OCI-LY1 (cell line): ENCODE data around the gene RETN.

Experiments
- H2AFZ ChIP-seq: fragments of 200-600 bp; sonication (generic), shearing (Covaris generic); 2 replicates; pipeline ENCODE4 v1.6.0; 2014; ENCODE audit warnings: antibody characterized with exemption, mild to moderate bottlenecking, low read length
- H3F3A ChIP-seq: fragments of 200-600 bp; sonication (generic), shearing (Covaris generic); 2 replicates; pipeline ENCODE4 v1.6.0; 2014; ENCODE audit warnings: mild to moderate bottlenecking, antibody characterized with exemption, low read length, moderate library complexity; ENCODE audit not compliant: insufficient read depth
- H3K27ac ChIP-seq: fragments of 200-600 bp; sonication (generic); 2 replicates; pipeline ENCODE4 v1.5.1; 2014; ENCODE audit warnings: low read length, mixed run types, mild to moderate bottlenecking, low read depth; ENCODE audit not compliant: poor library complexity, severe bottlenecking
- H3K27me3 ChIP-seq: fragments of 200-600 bp; sonication (generic); 2 replicates; pipeline ENCODE4 v1.6.0; 2014; ENCODE audit warnings: antibody characterized with exemption, mild to moderate bottlenecking, low read length, moderate library complexity; ENCODE audit not compliant: insufficient read depth
- H3K36me3 ChIP-seq: fragments of 200-600 bp; sonication (generic); 2 replicates; pipeline ENCODE4 v1.6.1; 2014; ENCODE audit warnings: mild to moderate bottlenecking, antibody characterized with exemption, low read length, moderate library complexity, mixed read lengths; ENCODE audit not compliant: insufficient read depth
- H3K4me1 ChIP-seq: fragments of 200-600 bp; sonication (generic); 2 replicates; pipeline ENCODE4 v1.5.1; 2014; ENCODE audit warnings: mild to moderate bottlenecking, low read length, moderate library complexity; ENCODE audit not compliant: insufficient read depth, severe bottlenecking
- H3K4me2 ChIP-seq: fragments of 200-600 bp; sonication (generic), shearing (Covaris generic); 2 replicates; pipeline ENCODE4 v1.6.1; 2014; ENCODE audit warnings: low read length
- H3K4me3 ChIP-seq: fragments of 200-600 bp; sonication (generic); 2 replicates; pipeline ENCODE4 v1.5.1; 2014; ENCODE audit warnings: low read length, low read depth, mild to moderate bottlenecking, mixed read lengths; ENCODE audit not compliant: poor library complexity, severe bottlenecking
- H3K79me2 ChIP-seq: fragments of 200-600 bp; shearing (Covaris generic); 2 replicates; pipeline ENCODE4 v1.6.1; 2016; ENCODE audit warnings: mixed run types, low read length, mixed read lengths; ENCODE audit not compliant: insufficient read depth
- H3K9ac ChIP-seq: fragments of 200-600 bp; sonication (generic), shearing (Covaris generic); 2 replicates; pipeline ENCODE4 v1.6.1; 2014; ENCODE audit warnings: mild to moderate bottlenecking, low read length, mixed read lengths
- H3K9me2 ChIP-seq: fragments of 200-600 bp; sonication (generic), shearing (Covaris generic); 2 replicates; pipeline ENCODE4 v1.6.1; 2014; ENCODE audit warnings: low read depth, mild to moderate bottlenecking, low read length, mixed read lengths
- H3K9me3 ChIP-seq: fragments of 200-600 bp; shearing (Covaris generic); 2 replicates; pipeline ENCODE4 v1.6.1; 2014; ENCODE audit warnings: low read length, mixed read lengths
- H4K20me1 ChIP-seq: fragments of 200-600 bp; sonication (generic), shearing (Covaris generic); 2 replicates; pipeline ENCODE4 v1.6.0; 2016; ENCODE audit warnings: mild to moderate bottlenecking, low read length; ENCODE audit not compliant: insufficient read depth
- CTCF ChIP-seq: fragments of 200-600 bp; sonication (generic), shearing (Covaris generic); IDR thresholded peaks from 2 replicates; pipeline ENCODE4 v1.5.1; 2017; ENCODE audit warnings: mild to moderate bottlenecking, antibody characterized with exemption, low read length, moderate library complexity, mixed read lengths
- EZH2 ChIP-seq: fragments of 200-600 bp; sonication (generic), shearing (Covaris generic); IDR thresholded peaks from 2 replicates; pipeline ENCODE4 v1.8.0; 2017; ENCODE audit warnings: borderline replicate concordance, mixed run types, mild to moderate bottlenecking, antibody characterized with exemption, low read length, moderate library complexity, mixed read lengths

RETN gene

DNA sequence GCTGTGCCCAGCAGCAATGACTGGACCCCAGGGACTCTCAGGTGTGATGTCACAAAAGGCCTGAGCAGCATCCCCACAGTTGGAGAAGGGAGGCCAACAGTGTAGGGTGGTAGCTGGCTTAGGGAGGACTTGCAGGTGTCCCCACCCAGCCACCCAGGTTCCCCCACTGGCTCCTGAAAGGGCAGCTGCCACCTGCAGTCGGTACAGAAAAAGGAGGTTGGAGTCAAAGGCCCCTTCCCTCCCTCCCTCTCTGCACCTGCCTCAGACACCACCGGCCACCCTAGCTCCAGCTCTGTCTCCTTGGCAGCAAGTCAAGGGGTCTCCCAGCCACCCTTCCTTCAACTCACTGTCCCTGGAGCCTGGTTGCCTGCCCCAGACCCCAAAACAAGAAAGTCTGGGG lies 35.2 kb upstream of the RETN start, which contains the start of gene PCP2:
Gene PCP2 (minus strand): TSS at position 22 of the 400 bp plus-strand sequence. CDS start 262 bp downstream, outside the sequence.
- no peak for TF ChIP-seq EZH2
- no peak for TF ChIP-seq CTCF
- Histone ChIP-seq H3K9ac (no peak within 1 kb of the TSS), H3K9me3 (no peaks in the 10 kb centered on the region), H3F3A (no peaks in the 10 kb centered on the region; the same call in 1 of the 2 replicates), H2AFZ (no peak within 1 kb of the TSS), H3K4me2 (no peak within 1 kb of the TSS), H3K27ac (no peak within 1 kb of the TSS), H3K27me3 (no peaks in the 10 kb centered on the region), H3K79me2 (peaks cover 16% of the 10 kb centered on the region), H4K20me1 (no peaks in the 10 kb centered on the region), H3K9me2 (no peaks in the 10 kb centered on the region), H3K36me3 (no peaks in the 10 kb centered on the region; the same call in 1 of the 2 replicates), H3K4me3 (no peak within 1 kb of the TSS), H3K4me1 (peaks cover 26% of the 10 kb centered on the region)

- H3K4me2 ChIP-seq = no peak overlapping the region
Observed at GRCh38 chr19:7635670-7636069, 33.2 kb upstream of the RETN start.

GRCh38 chr19:7636317-7636690 lies 32.5 kb upstream of the RETN start:
- H3K9ac ChIP-seq = no peak overlapping the region
- no peak overlapping the region for H2AFZ ChIP-seq
- no peaks in the 10 kb centered on the region; the same call in 1 of the 2 replicates for H3K36me3 ChIP-seq
- TF ChIP-seq EZH2 (no peak), CTCF (no peak)
- H3K27ac ChIP-seq = no peak overlapping the region
- peak overlapping the region; percentile 100 for H3K4me3 ChIP-seq
- no peaks in the 10 kb centered on the region for H3K9me2 ChIP-seq
- H4K20me1 ChIP-seq = no peaks in the 10 kb centered on the region
- peak overlapping the region; percentile 99 for H3K4me2 ChIP-seq
- H3K4me1 ChIP-seq = peaks cover 13% of the 10 kb centered on the region
- no peaks in the 10 kb centered on the region for H3K9me3 ChIP-seq
- H3F3A ChIP-seq = no peaks in the 10 kb centered on the region; the same call in 1 of the 2 replicates
- H3K27me3 ChIP-seq = no peaks in the 10 kb centered on the region
- no peaks in the 10 kb centered on the region for H3K79me2 ChIP-seq

More at GRCh38 chr19:7635670-7636069, 33.2 kb upstream of the RETN start:
- Histone ChIP-seq H3K4me3 (no peak overlapping the region), H3K36me3 (no peaks in the 10 kb centered on the region; the same call in 1 of the 2 replicates), H3K79me2 (no peaks in the 10 kb centered on the region), H3K9me2 (no peaks in the 10 kb centered on the region), H3K9ac (no peak overlapping the region), H3F3A (no peaks in the 10 kb centered on the region; the same call in 1 of the 2 replicates), H3K9me3 (no peaks in the 10 kb centered on the region), H4K20me1 (no peaks in the 10 kb centered on the region), H3K4me1 (peaks cover 17% of the 10 kb centered on the region), H3K27me3 (no peaks in the 10 kb centered on the region), H2AFZ (no peak overlapping the region), H3K27ac (no peak overlapping the region)
- TF ChIP-seq EZH2 (no peak), CTCF (no peak)
